Body of pancreas (tissue), 4 donors: ENCODE measurements around the gene SMC3. TPM values are rescaled to one million over a fixed set of nuclear protein-coding genes. Genes with fewer than 3 reads are reported as not detected.

Experiments
- ATAC-seq: fragments of 150-250 bp; one replicate; pipeline ENCODE4 v1.9.1; 2016
- DNase-seq, 4 donors: peaks; one replicate each; pipeline ENCODE4 v3.0.0-alpha.2; 2019
- H3K27ac ChIP-seq, 4 donors: fragments of 200-600 bp; sonication (generic); 1 replicate in 3 of 4; 2 replicates in 1 of 4; pipeline versions ENCODE4 v1.5.1 to v1.6.1; 2016 to 2019; ENCODE audit warnings: mild to moderate bottlenecking in 1 of 4, mixed read lengths in 1 of 4, moderate library complexity in 1 of 4
- H3K27me3 ChIP-seq, 2 donors: fragments of 200-600 bp; sonication (generic); one replicate each; pipeline ENCODE4 v1.6.0; 2016; ENCODE audit warnings: mild to moderate bottlenecking in 1 of 2
- H3K36me3 ChIP-seq, 2 donors: fragments of 200-600 bp; sonication (generic); replicated peaks in 1 of 2; 2 replicates each; pipeline ENCODE4 v1.5.1; 2016; ENCODE audit warnings: low read depth in 2 of 2; ENCODE audit not compliant: insufficient read depth in 1 of 2
- H3K4me1 ChIP-seq: fragments of 200-600 bp; sonication (generic); one replicate; pipeline ENCODE4 v1.6.0; 2016
- H3K4me3 ChIP-seq, 2 donors: fragments of 200-600 bp; sonication (generic); 1 replicate in 1 of 2; 2 replicates in 1 of 2; pipeline ENCODE4 v1.5.1; 2016 to 2019
- H3K9me3 ChIP-seq, 3 donors: fragments of 200-600 bp; sonication (generic); 1 replicate in 2 of 3; 2 replicates in 1 of 3; pipeline ENCODE4 v1.5.1; 2016
- POLR2A ChIP-seq, 3 donors: fragments of 450-650 bp; IDR thresholded peaks; one replicate each; pipeline ENCODE4 v1.6.1; 2016; ENCODE audit warnings: antibody characterized with exemption in 3 of 3, mild to moderate bottlenecking in 2 of 3
- WGBS, 2 donors: methylation state at CpG; one replicate each; pipeline ENCODE4 v1.1.5; 2017; 5-methylcytosine and 5-hydroxymethylcytosine counted together
- intact Hi-C: fragments of 100-400 bp; cut with DNase I; formaldehyde crosslinking; loops from one replicate; pipeline ENCODE4 v1.15.1; 2023
- small RNA-seq: library from RNA; depleted of rRNA; stranded (forward); fragments of <200 nt; gene quantifications from one replicate; pipeline ENCODE3, GENCODE V24; 2016
- total RNA-seq, 2 donors: library from RNA; depleted of rRNA; stranded (reverse); fragments of >200 nt; gene quantifications; one replicate each; pipeline ENCODE4 v1.1.0, GENCODE V29; 2016
- TF ChIP-seq, protein P1 (sequence below), 7 experiments: fragments of 450-650 bp in 4 of 7; fragments of 200-600 bp in 3 of 7; sonication (generic) in 3 of 7; IDR thresholded peaks; one replicate each; pipeline ENCODE4 v1.5.1; 2016 to 2019; ENCODE audit warnings: antibody characterized with exemption in 7 of 7

The SMC3 gene
- total RNA-seq, 2 donors from 2014 or later, result 18.4 to 22.1 TPM

DNA sequence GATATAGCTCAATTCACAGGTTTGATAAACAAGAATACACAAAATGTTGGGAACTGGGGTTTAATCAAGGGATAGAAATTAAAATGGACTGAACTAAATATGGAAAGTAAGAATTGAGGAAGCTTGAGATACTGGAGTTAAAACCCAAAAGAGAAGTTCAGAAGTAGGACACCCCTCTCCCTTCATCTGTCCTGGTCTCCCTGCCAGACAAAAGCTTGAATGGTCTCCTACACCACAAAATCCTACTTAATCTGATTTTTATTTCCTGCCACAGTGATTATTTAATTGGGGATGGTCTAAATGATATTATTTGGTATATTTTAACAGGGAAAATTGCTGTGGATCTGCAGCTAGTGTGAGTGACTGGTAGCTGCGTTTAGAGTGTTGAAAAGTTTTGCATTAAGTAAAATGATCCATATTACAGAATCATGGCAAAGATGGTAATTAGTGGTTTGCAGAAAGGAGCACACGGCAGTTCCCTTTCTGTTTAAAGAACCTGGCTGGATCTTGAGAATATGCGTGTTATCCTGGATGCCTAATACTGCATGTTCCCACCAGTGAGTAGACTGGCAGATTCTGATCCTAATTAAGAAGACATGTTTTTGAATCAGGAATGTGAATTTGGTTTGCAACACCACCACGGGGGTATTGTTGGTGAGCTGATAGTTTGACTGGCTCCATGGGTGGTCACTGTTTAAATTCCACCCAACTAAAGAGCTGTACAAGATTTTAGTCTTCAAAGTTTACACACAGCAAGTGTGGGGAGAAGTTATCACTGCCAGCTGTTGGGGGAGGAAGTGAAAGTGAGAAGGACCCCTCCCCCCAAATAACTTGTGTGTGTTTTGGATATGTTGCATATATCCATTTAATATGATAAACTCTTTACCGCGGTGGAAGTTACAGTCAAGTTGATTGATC lies 82.1 kb downstream of the SMC3 start:
- DNase-seq (no peak), ATAC-seq (no peak)
- no peak overlapping the region for H3K4me3 ChIP-seq
- H3K27me3 ChIP-seq, result peaks cover 0 to 6% of the 10 kb centered on the region in 2 donors
- no peaks in the 10 kb centered on the region for H3K9me3 ChIP-seq
- peaks cover under 1% of the 10 kb centered on the region for H3K4me1 ChIP-seq
- H3K36me3 ChIP-seq, result no peaks in the 10 kb centered on the region
- intact Hi-C loops, result no loop called here
- H3K27ac ChIP-seq, result no peak overlapping the region
- TF ChIP-seq, protein P1, sequence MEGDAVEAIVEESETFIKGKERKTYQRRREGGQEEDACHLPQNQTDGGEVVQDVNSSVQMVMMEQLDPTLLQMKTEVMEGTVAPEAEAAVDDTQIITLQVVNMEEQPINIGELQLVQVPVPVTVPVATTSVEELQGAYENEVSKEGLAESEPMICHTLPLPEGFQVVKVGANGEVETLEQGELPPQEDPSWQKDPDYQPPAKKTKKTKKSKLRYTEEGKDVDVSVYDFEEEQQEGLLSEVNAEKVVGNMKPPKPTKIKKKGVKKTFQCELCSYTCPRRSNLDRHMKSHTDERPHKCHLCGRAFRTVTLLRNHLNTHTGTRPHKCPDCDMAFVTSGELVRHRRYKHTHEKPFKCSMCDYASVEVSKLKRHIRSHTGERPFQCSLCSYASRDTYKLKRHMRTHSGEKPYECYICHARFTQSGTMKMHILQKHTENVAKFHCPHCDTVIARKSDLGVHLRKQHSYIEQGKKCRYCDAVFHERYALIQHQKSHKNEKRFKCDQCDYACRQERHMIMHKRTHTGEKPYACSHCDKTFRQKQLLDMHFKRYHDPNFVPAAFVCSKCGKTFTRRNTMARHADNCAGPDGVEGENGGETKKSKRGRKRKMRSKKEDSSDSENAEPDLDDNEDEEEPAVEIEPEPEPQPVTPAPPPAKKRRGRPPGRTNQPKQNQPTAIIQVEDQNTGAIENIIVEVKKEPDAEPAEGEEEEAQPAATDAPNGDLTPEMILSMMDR (IDR thresholded peaks at IDR 0.05), result no peak
- TF ChIP-seq POLR2A (IDR thresholded peaks at IDR 0.05), result no peak
- 57 to 61% methylated on average over 6 of the region's 6 CpGs for WGBS, 2 donors

DNA sequence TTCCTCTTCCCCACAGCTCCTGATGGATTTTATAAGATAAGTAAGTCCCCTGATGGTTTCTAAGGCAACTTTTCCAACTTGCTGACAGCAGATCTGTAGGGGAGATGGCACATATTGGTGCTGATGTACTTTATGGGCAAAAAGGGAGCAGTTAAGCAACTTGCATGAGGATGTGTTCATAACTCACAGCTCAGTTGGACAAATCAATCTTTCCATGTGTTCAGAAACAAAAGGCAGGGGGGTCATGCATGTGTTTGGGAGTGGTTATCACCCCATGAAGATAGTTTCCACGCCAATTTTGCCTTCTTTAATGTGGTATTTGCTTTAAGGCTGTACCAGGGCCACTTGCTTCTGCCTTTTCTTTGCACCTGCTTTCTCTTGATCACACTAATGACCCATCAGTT lies 82.8 kb downstream of the SMC3 start:
- no peak overlapping the region for H3K4me3 ChIP-seq
- 48% methylated on average over 1 of the region's 1 CpG for WGBS, 2 donors
- no peak for ATAC-seq
- H3K4me1 ChIP-seq, result no peaks in the 10 kb centered on the region
- no peaks in the 10 kb centered on the region for H3K36me3 ChIP-seq
- TF ChIP-seq, protein P1 (IDR thresholded peaks at IDR 0.05), result no peak
- TF ChIP-seq POLR2A (IDR thresholded peaks at IDR 0.05), result no peak
- no peak overlapping the region for H3K27ac ChIP-seq
- peaks cover 0 to 3% of the 10 kb centered on the region in 2 donors for H3K27me3 ChIP-seq
- no peaks in the 10 kb centered on the region for H3K9me3 ChIP-seq
- intact Hi-C loops, result no loop called here
- DNase-seq, result no peak

DNA sequence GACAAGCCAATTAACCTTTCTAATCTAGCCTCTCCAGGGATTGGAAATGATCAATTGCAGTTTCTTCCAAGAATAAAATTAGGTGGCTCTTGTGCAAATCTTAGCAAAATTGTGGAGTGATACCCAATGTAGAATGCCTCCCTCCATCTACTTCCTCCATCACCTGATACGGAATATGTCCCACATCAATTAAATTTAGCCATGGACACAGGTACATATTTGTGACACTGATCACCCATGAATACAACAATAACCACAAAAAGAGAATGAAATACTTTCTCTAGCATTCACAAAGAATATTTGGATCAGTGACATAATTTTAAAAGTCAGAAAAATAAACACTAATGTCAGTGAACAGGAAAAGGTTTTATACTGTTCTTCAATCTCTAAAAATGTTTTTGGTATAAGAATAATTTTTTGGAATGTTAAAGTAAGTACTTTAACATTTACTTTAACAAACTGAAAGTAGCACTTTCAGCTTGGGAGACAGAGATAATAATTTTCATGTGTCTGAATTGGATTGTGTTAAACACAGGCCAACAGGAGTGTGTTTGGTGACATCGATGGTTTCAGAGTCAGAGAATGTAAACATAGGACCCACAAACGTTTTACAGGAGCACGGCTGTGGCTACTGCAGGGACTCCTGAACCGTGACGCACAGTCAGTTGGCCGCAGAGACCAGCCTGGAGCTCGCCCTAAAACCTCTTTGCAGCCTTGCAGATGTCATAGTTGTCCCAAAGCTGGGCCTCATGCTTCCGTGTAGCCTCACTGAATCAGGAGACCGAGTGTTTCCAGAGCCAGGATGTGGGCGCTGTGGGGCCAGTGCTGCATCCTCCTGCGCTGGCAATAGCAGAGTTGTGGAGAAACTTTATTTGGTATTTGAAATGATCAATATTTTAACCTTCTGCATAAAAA lies 83.8 kb downstream of the SMC3 start:
- Histone ChIP-seq H3K36me3 (no peaks in the 10 kb centered on the region), H3K4me3 (no peak overlapping the region), H3K4me1 (no peaks in the 10 kb centered on the region), H3K27me3 (no peaks in the 10 kb centered on the region), H3K27ac (no peak overlapping the region), H3K9me3 (no peaks in the 10 kb centered on the region)
- ATAC-seq, result no peak
- intact Hi-C loops, result no loop called here
- WGBS, 2 donors, result 49 to 55% methylated on average over 9 to 12 of the region's 12 CpGs
- no peak for DNase-seq
- TF ChIP-seq POLR2A (IDR thresholded peaks at IDR 0.05), result no peak
- TF ChIP-seq, protein P1 (IDR thresholded peaks at IDR 0.05), result no peak

DNA sequence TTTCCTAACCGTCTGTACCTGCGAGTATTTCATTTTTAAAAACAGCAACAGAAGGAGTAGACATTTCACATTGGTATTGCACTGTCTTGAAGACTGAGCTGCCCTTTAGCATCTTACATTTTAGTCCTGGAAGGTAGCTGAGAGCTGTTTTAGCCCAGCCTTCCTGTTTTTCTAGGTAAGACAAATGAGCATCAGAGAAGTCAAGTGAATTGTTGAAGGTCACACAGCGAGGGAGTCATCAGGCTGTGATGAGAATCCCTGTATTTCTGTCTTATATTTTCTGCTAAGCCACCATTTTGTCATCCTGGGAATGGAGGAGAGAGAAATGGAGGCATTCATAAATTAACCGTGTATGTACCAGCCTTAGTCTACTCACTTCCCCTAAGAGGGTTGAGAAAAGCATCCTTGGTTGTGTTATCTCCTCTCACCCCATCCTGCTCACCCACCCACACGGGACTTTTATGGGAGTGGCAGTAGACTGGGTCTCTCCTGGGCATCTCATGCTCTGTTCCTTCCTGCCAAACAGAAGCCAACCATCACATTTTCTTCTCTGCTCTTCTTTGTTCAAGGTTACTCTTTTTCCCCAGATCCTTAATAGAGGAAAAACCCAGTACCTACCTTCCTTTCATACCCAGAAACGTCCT lies 85.1 kb downstream of the SMC3 start:
- ATAC-seq, result no peak
- Histone ChIP-seq H3K9me3 (no peaks in the 10 kb centered on the region), H3K27me3 (no peaks in the 10 kb centered on the region), H3K4me3 (no peak overlapping the region), H3K36me3 (no peaks in the 10 kb centered on the region), H3K4me1 (no peaks in the 10 kb centered on the region), H3K27ac (no peak overlapping the region)
- no peak for DNase-seq
- TF ChIP-seq, protein P1 (IDR thresholded peaks at IDR 0.05), result no peak
- no peak for TF ChIP-seq POLR2A (IDR thresholded peaks at IDR 0.05)
- WGBS, 2 donors, result 63 to 64% methylated on average over 6 of the region's 6 CpGs
- intact Hi-C loops, result no loop called here

Small RNA genes lying within 50 kb of the gene (small RNA-seq; reads per million reads assigned to genes)
- not detected for gene RF00019

Other genes with a start within 250 kb of the SMC3 start
- gene DUSP5, start 69.8 kb upstream of the SMC3 start, total RNA-seq, result 1 to 10 TPM; 6.2 to 9.2 TPM
- 10 to 100 TPM; 14.5 to 39.4 TPM for gene RBM20, start 76.6 kb downstream of the SMC3 start, total RNA-seq